Fibroblast of the aortic adventitia (primary cell): ENCODE results near the gene OR2A12. TPM values are rescaled to one million over a fixed set of nuclear protein-coding genes. Genes with fewer than 3 reads are reported as not detected.

ENCODE experiments used
- DNase-seq: peaks from one replicate; pipeline ENCODE4 v3.0.0-alpha.2; 2010; ENCODE audit warnings: low read depth
- H3K4me3 ChIP-seq: 2 replicates; pipeline ENCODE4 v1.5.1; 2011; ENCODE audit warnings: low read depth, mild to moderate bottlenecking, control low read depth, low read length, moderate library complexity
- small RNA-seq: library from RNA; depleted of rRNA; stranded (forward); fragments of <200 nt; gene quantifications from one replicate; pipeline ENCODE3, GENCODE V24; 2012
- total RNA-seq: library from RNA; depleted of rRNA; stranded (reverse); fragments of >200 nt; gene quantifications from 2 replicates; pipeline ENCODE4 v1.2.3, GENCODE V29; 2012; ENCODE audit warnings: low replicate concordance
- TF ChIP-seq, protein P1 (sequence below): IDR thresholded peaks from 2 replicates; pipeline ENCODE4 v1.5.1; 2011; ENCODE audit warnings: mild to moderate bottlenecking, low read length, control low read depth, inconsistent platforms; ENCODE audit not compliant: insufficient read depth

Gene OR2A12
- total RNA-seq, 1 donor = not detected

DNA sequence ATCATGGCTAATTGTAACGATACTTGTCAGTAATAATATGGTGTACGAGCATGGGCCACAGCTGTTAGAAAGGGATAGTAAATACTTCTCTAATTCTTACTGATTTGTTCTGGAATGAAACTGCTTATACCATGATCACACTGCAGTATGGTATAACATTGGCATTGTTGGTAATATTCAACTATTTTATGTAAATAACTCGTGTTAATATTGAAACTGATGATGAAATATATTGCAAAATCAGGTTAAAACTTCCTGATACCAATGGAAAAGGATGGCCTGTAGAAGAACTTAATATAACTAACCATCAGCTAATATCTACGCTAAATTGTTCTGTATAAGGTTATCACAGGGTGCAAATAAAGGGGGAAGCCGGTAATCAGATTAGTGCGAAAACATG lies 47.2 kb downstream of the OR2A12 start:
- TF ChIP-seq, protein P1, sequence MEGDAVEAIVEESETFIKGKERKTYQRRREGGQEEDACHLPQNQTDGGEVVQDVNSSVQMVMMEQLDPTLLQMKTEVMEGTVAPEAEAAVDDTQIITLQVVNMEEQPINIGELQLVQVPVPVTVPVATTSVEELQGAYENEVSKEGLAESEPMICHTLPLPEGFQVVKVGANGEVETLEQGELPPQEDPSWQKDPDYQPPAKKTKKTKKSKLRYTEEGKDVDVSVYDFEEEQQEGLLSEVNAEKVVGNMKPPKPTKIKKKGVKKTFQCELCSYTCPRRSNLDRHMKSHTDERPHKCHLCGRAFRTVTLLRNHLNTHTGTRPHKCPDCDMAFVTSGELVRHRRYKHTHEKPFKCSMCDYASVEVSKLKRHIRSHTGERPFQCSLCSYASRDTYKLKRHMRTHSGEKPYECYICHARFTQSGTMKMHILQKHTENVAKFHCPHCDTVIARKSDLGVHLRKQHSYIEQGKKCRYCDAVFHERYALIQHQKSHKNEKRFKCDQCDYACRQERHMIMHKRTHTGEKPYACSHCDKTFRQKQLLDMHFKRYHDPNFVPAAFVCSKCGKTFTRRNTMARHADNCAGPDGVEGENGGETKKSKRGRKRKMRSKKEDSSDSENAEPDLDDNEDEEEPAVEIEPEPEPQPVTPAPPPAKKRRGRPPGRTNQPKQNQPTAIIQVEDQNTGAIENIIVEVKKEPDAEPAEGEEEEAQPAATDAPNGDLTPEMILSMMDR = no peak
- DNase-seq = no peak
- no peak overlapping the region for H3K4me3 ChIP-seq

DNA sequence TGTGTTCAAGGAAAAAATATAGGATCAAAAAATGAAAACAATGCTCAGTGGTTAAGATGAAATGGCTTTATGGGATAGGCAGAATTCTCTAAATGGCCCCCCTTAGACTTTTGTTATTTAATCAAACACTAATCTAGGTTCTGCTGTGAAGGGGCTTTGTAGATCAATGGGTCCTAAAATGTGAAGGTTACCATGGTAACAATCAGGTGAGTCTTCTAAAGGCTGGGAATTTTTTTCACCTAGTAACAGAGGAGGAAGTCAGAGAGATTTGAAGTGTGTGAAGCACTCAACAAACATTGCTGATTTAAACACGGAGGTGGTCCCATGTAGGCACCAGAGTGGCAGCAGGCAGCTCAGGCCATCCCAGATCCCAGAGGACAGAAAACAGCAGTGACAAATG lies 48.0 kb downstream of the OR2A12 start:
- no peak for DNase-seq
- no peak overlapping the region for H3K4me3 ChIP-seq
- TF ChIP-seq, protein P1 = no peak

DNA sequence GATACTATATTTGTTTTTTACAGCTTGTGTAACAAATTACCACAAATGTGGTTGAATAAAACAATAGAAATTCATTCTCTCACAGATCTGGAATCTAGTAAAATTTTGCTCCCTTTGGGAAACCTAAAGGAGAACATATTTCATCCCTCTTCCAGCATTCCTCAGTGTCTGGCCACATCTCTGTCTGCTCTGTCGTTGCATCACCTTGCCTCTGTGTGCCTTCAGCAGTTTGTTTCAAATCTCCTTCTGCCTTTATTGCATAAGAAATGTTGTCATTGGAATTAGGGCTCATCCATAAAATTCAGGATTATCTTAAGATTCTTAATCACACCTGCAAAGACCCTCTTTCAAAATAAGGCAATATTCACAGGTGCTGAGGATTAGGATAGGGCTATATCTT lies 51.4 kb downstream of the OR2A12 start:
- no peak overlapping the region for H3K4me3 ChIP-seq
- DNase-seq = no peak
- TF ChIP-seq, protein P1 = no peak

- no peak for DNase-seq
- no peak overlapping the region for H3K4me3 ChIP-seq
- TF ChIP-seq, protein P1 = no peak
Measured at GRCh38 chr7:144142187-144142586, 56.1 kb downstream of the OR2A12 start.

DNA sequence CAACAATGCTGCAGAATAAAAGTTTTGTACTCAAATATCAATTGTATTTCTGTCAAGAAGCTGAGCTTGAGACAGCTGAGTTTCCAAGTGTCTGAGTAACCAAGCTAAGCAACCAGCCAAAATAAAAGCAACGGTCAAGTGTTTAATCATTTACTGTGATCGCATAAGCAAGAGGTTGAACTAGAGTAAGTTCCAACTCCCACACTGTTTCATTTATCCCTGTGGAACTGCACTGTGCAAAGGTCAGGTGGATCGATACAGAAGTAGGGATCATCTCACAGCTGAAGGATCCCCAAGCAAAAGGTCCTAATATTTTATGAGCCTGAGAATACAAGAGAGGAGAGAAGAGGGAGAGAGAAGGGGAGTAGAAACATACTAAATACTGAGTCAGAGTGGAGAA lies 58.3 kb downstream of the OR2A12 start:
- TF ChIP-seq, protein P1 = no peak
- no peak overlapping the region for H3K4me3 ChIP-seq
- no peak for DNase-seq

GRCh38 chr7:144148224-144148827 lies 62.2 kb downstream of the OR2A12 start:
- H3K4me3 ChIP-seq = no peak overlapping the region
- TF ChIP-seq, protein P1 = no peak
- no peak for DNase-seq

Small RNA genes within 50 kb of the gene (small RNA-seq; reads per million reads assigned to genes)
- gene OR2A41P = not detected

Other genes with a start within 250 kb of the OR2A12 start
- 50.0 and 61.5 TPM in 2 replicates for gene TCAF1, start 184.1 kb upstream of the OR2A12 start, total RNA-seq
- gene OR2F2, start 151.0 kb upstream of the OR2A12 start, total RNA-seq = not detected in 2 replicates
- 0.09 TPM in 1 of 2 replicates, not detected in the other for gene OR2F1, start 131.4 kb upstream of the OR2A12 start, total RNA-seq
- not detected in 2 replicates for gene OR6B1, start 86.0 kb upstream of the OR2A12 start, total RNA-seq
- not detected in 2 replicates for gene OR2A5, start 37.3 kb upstream of the OR2A12 start, total RNA-seq
- gene OR2A25, start 16.5 kb upstream of the OR2A12 start, total RNA-seq = not detected in 2 replicates
- gene OR2A2, start 23.3 kb downstream of the OR2A12 start, total RNA-seq = not detected in 2 replicates
- not detected in 2 replicates for gene OR2A14, start 36.9 kb downstream of the OR2A12 start, total RNA-seq
- 1.7 and 2.9 TPM in 2 replicates for gene CTAGE4, start 97.2 kb downstream of the OR2A12 start, total RNA-seq
- gene ARHGEF35, start 109.6 kb downstream of the OR2A12 start, total RNA-seq = 1.1 and 2.7 TPM in 2 replicates
- gene OR2A42, start 153.3 kb downstream of the OR2A12 start, total RNA-seq = not detected in 2 replicates
- gene OR2A7, start 178.5 kb downstream of the OR2A12 start, total RNA-seq = 0.81 and 0.98 TPM in 2 replicates
- gene CTAGE8, start 183.0 kb downstream of the OR2A12 start, total RNA-seq = 6.2 TPM in 1 of 2 replicates, not detected in the other
- gene OR2A1, start 226.1 kb downstream of the OR2A12 start, total RNA-seq = 0.27 TPM in 1 of 2 replicates, not detected in the other